ENCODE results near the gene SLK. TPM values are rescaled to one million over a fixed set of nuclear protein-coding genes. Genes with fewer than 3 reads are reported as not detected.

The SLK gene
- 51.1 and 56.5 TPM in 2 replicates for total RNA-seq

DNA sequence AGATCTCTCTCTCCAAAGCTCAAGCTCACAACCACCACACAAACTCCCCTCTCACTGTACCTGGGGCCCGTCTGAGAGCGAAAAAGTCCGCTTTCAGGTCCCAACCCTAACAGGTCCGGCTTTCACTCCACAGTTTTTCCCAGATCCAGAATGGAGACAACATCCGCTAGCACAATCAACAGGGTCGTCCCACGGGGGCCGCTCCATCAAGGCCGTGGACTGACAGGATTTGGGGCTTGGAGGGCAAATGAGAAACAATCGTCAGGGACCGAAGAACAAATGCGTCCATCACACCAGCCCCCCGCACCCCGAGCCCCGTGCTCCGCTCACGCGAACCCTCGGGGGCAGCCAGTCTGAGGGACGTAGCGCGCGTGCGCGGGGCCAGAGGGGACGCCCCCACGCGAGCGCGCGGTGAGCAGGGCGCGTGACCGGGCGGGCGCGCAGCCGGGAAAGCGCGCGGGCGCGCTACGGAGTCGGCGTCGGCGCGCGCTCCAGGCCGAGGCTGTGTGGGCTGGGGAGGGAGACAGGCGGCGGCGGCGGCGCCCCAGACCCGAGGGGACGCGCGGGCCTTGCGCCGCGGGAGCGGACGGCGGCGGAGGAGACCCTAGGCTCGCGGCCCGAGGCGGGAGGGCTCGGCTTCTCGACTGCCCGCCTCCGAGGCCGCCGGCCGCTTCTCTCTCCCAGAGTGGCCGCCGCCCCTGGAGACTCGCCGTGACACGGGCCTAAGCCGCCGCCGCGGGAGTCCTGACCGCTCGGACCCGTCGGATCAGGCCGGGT is at the start of gene SLK:
TSS of gene SLK (plus strand) at position 470 of the 777 bp plus-strand sequence. CDS start 606 bp downstream, outside the sequence.

DNA sequence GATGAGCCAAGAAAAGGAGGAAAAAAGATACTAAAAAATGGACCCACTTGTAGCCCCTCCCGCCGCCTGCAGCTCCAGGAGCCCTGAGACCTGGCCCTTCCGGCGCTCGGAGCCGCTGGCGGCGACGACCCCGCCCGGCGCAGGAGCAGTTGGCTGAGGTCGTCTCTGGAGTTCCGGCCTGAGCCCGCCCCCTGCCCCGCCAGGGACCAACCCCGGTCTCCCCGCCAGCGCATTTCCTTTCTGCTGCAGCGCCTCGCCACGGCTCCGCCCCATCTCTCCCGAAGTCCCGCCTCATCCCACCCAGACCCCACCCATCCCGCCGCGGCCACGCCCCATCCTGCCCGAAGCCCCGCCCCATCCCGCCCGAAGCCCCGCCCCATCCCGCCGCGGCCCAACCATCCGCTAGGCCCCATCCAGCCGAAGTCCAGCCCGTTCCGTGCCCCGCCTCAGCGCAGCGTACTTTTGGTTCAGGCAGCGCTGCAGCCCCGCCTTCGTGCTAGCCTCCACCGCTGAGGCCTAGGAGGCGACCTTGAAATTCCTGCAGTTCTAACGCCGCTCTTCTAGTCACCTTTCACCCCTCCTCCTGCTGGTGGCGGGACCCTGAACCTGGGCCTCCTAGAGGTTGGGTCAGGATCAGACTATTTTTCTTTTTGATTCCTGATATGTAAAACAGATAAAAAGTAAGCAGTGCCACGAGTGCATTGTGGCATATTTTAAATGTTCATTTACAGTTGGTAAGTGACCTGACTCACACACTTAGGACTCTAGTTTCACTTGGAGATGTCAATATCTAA is 48.7 kb upstream of the SLK start, which contains the start of gene STN1:
TSS of gene STN1 (minus strand) at position 132 of the 794 bp plus-strand sequence. CDS start 590 bp downstream, outside the sequence.

Other genes with a start within 250 kb of the SLK start
- 17.2 and 26.1 TPM in 2 replicates for gene SH3PXD2A, start 111.6 kb upstream of the SLK start, total RNA-seq
- gene STN1, start 49.0 kb upstream of the SLK start, total RNA-seq = 41.2 and 44.6 TPM in 2 replicates
- 507 and 607 TPM in 2 replicates for gene COL17A1, start 118.7 kb downstream of the SLK start, total RNA-seq
- gene SFR1, start 155.0 kb downstream of the SLK start, total RNA-seq = 9.1 and 9.4 TPM in 2 replicates

All from airway epithelial cell (primary cell).